Keratinocyte (primary cell): ENCODE results near the gene KCNQ1OT1. TPM values are rescaled to one million over a fixed set of nuclear protein-coding genes. Genes with fewer than 3 reads are reported as not detected.

Source experiments
- DNase-seq: peaks from one replicate; pipeline ENCODE4 v3.0.0-alpha.2; 2011; ENCODE audit warnings: low read depth, missing footprints, low spot score
- FAIRE-seq: peaks from 2 replicates; lab custom pipeline; 2011; peaks lifted over from hg19 to GRCh38; lab: Jason Lieb, UNC
- H2AFZ ChIP-seq: 2 replicates; pipeline ENCODE4 v1.6.0; 2012; ENCODE audit warnings: low read length, control low read depth, inconsistent platforms; ENCODE audit not compliant: control insufficient read depth
- H3K27ac ChIP-seq: 2 replicates; pipeline ENCODE4 v1.5.1; 2011; ENCODE audit warnings: low read length; ENCODE audit not compliant: control insufficient read depth, insufficient read depth
- H3K27me3 ChIP-seq: 3 replicates; pipeline ENCODE4 v1.6.0; 2011; ENCODE audit warnings: low read length; ENCODE audit not compliant: control insufficient read depth, insufficient read depth; ENCODE audit errors: extremely low read depth
- H3K36me3 ChIP-seq, 2 experiments: 2 replicates in 1 of 2; 3 replicates in 1 of 2; pipeline ENCODE4 v1.5.1; 2011; ENCODE audit warnings: low read length in 2 of 2, mild to moderate bottlenecking in 1 of 2; ENCODE audit not compliant: control insufficient read depth in 2 of 2, insufficient read depth in 2 of 2; ENCODE audit errors: extremely low read depth in 1 of 2
- H3K4me1 ChIP-seq: 3 replicates; pipeline ENCODE4 v1.5.1; 2011; ENCODE audit warnings: low read length; ENCODE audit not compliant: control insufficient read depth, insufficient read depth; ENCODE audit errors: extremely low read depth
- H3K4me2 ChIP-seq: 3 replicates; pipeline ENCODE4 v1.6.0; 2011; ENCODE audit warnings: low read depth, low read length; ENCODE audit not compliant: control insufficient read depth, insufficient read depth; ENCODE audit errors: extremely low read depth
- H3K4me3 ChIP-seq, 3 experiments: fragments of 200-600 bp in 1 of 3; sonication (generic) in 1 of 3; 2 replicates in 2 of 3; 3 replicates in 1 of 3; pipeline ENCODE4 v1.5.1; 2011 to 2016; ENCODE audit warnings: low read length in 3 of 3, mild to moderate bottlenecking in 3 of 3, control low read depth in 2 of 3, inconsistent platforms in 1 of 3, low read depth in 1 of 3, mixed read lengths in 1 of 3, mixed run types in 1 of 3, moderate library complexity in 1 of 3; ENCODE audit not compliant: control insufficient read depth in 2 of 3, insufficient read depth in 2 of 3; ENCODE audit errors: extremely low read depth in 1 of 3
- H3K79me2 ChIP-seq: 2 replicates; pipeline ENCODE4 v1.6.0; 2012; ENCODE audit warnings: low read length; ENCODE audit not compliant: control insufficient read depth, insufficient read depth
- H3K9ac ChIP-seq: 3 replicates; pipeline ENCODE4 v1.6.0; 2011; ENCODE audit warnings: low read length; ENCODE audit not compliant: control insufficient read depth, insufficient read depth; ENCODE audit errors: extremely low read depth
- H3K9me1 ChIP-seq: 3 replicates; pipeline ENCODE4 v1.6.0; 2011; ENCODE audit warnings: low read length; ENCODE audit not compliant: control insufficient read depth, insufficient read depth; ENCODE audit errors: extremely low read depth
- H3K9me3 ChIP-seq: 2 replicates; pipeline ENCODE4 v1.5.1; 2012; ENCODE audit warnings: low read depth, low read length; ENCODE audit not compliant: control insufficient read depth
- H4K20me1 ChIP-seq: 3 replicates; pipeline ENCODE4 v1.6.0; 2011; ENCODE audit warnings: low read length; ENCODE audit not compliant: control insufficient read depth, insufficient read depth; ENCODE audit errors: extremely low read depth
- EZH2 ChIP-seq: IDR thresholded peaks from one replicate; pipeline ENCODE4 v1.6.1; 2012; ENCODE audit warnings: inconsistent platforms, mild to moderate bottlenecking, low read length, moderate library complexity
- dilution Hi-C: fragments of 300-500 bp; cut with MboI; formaldehyde crosslinking; loops from one replicate; pipeline ENCODE4 v1.7.0; 2020; ENCODE audit warnings: low sequenced_read_pairs; ENCODE audit not compliant: extremely low pct_ligation_motif_present
- polyA plus RNA-seq, 5 experiments: library from polyadenylated mRNA; depleted of rRNA in 3 of 5; stranded (reverse) in 3 of 5; stranded (forward) in 1 of 5; unstranded in 1 of 5; fragments of >200 nt; gene quantifications; 1 replicate in 1 of 5; 2 replicates in 3 of 5; 3 replicates in 1 of 5; pipeline versions ENCODE4 v1.2.1 to v1.2.3, GENCODE V29; 2011 to 2012; ENCODE audit warnings: missing spikeins in 2 of 5, low read depth in 1 of 5, low replicate concordance in 1 of 5
- TF ChIP-seq, protein P1 (sequence below), 3 experiments: IDR thresholded peaks in 1 of 3; conservative IDR thresholded peaks in 1 of 3; optimal IDR thresholded peaks in 1 of 3; 2 replicates in 2 of 3; 3 replicates in 1 of 3; pipeline versions ENCODE3 to v1.5.1; 2011; ENCODE audit warnings: low read length in 3 of 3, mild to moderate bottlenecking in 3 of 3, moderate library complexity in 2 of 3, control low read depth in 1 of 3, inconsistent platforms in 1 of 3; ENCODE audit not compliant: insufficient read depth in 2 of 3; ENCODE audit errors: extremely low read depth in 1 of 3

KCNQ1OT1 gene
- polyA plus RNA-seq, 1 donor (not counting 4 experiments of a cell fraction or from before 2014, with no cell fraction given), result 0.07 TPM

DNA sequence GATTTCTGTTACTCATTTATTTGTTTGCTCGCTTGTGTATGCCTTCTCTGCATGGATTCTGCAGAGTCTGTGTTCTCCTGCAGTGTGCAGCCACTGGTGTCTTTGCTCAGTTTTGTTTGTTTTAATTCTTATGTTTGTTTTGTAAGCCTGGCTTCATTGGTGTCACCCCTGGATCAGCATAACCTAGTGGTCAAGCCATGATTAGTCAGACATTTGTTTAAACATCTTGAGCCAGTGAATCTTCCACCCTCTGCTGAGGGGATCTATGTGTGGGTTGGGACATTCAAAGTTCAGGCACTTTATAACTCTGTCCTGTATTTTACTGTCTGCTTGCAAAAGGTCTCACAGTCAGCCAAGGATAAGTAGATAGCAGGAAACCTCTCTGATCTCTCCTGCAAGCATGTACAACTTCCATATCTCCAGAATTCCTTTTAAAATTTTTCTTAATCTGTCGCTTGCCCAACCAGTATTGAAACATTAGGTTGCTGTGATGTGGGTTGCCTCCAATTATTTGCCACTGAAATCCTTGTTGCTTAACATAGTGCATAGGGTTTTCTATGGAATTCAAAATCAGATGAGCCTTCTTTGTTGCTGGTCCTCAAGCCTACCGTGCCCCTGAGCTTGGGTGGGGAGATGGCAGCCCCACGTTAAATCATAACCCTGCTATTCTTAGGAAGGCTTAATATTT is 86.8 kb downstream of the KCNQ1OT1 start:
- DNase-seq (no peak), FAIRE-seq (no peak)
- Histone ChIP-seq H3K36me3 (no peaks in the 10 kb centered on the region), H3K9me1 (no peaks in the 10 kb centered on the region), H4K20me1 (no peaks in the 10 kb centered on the region), H3K79me2 (no peaks in the 10 kb centered on the region), H3K4me1 (no peaks in the 10 kb centered on the region), H3K27me3 (peaks cover 13% of the 10 kb centered on the region), H3K27ac (no peak overlapping the region), H3K9ac (no peak overlapping the region), H2AFZ (no peak overlapping the region), H3K4me3 (no peak overlapping the region), H3K4me2 (no peak overlapping the region), H3K9me3 (no peaks in the 10 kb centered on the region)
- TF ChIP-seq EZH2, result no peak
- TF ChIP-seq, protein P1, sequence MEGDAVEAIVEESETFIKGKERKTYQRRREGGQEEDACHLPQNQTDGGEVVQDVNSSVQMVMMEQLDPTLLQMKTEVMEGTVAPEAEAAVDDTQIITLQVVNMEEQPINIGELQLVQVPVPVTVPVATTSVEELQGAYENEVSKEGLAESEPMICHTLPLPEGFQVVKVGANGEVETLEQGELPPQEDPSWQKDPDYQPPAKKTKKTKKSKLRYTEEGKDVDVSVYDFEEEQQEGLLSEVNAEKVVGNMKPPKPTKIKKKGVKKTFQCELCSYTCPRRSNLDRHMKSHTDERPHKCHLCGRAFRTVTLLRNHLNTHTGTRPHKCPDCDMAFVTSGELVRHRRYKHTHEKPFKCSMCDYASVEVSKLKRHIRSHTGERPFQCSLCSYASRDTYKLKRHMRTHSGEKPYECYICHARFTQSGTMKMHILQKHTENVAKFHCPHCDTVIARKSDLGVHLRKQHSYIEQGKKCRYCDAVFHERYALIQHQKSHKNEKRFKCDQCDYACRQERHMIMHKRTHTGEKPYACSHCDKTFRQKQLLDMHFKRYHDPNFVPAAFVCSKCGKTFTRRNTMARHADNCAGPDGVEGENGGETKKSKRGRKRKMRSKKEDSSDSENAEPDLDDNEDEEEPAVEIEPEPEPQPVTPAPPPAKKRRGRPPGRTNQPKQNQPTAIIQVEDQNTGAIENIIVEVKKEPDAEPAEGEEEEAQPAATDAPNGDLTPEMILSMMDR (optimal IDR thresholded peaks at IDR 0.05 in 1 of 3, IDR thresholded peaks at IDR 0.05 in 1 of 3, conservative IDR thresholded peaks at IDR 0.05 in 1 of 3; ENCODE audit: extremely low read depth in 1 of 3, insufficient read depth in 2 of 3, low read length in 3 of 3), result no peak
- dilution Hi-C loops, result no loop called here

DNA sequence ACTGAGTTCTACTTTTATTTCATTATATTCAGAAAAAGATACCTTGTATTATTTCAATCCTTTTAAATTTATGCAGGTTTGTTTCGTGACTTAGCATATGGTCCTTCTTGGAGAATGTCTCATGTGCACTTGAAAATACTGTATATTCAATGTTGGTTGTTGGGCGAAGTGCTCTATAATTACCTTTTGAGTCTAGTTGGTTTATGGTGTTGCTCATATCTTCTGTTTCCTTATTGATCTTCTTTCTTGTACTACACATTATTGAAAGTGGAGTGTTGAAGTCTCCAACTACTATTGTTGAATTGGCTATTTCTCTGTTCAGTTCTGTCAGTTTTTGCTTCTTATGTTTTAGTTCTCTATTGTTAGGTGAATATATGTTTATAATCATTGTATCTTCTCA is 90.4 kb downstream of the KCNQ1OT1 start:
- Histone ChIP-seq H2AFZ (no peak overlapping the region), H3K27me3 (peaks cover 13% of the 10 kb centered on the region), H3K9ac (no peak overlapping the region), H4K20me1 (no peaks in the 10 kb centered on the region), H3K36me3 (no peaks in the 10 kb centered on the region), H3K9me3 (no peaks in the 10 kb centered on the region), H3K27ac (no peak overlapping the region), H3K4me2 (no peak overlapping the region), H3K4me3 (no peak overlapping the region), H3K4me1 (no peaks in the 10 kb centered on the region), H3K79me2 (no peaks in the 10 kb centered on the region), H3K9me1 (no peaks in the 10 kb centered on the region)
- dilution Hi-C loops, result no loop called here
- no peak for DNase-seq
- no peak for FAIRE-seq
- no peak for TF ChIP-seq EZH2
- TF ChIP-seq, protein P1 (optimal IDR thresholded peaks at IDR 0.05 in 1 of 3, IDR thresholded peaks at IDR 0.05 in 1 of 3, conservative IDR thresholded peaks at IDR 0.05 in 1 of 3; ENCODE audit: extremely low read depth in 1 of 3, insufficient read depth in 2 of 3, low read length in 3 of 3), result no peak
